K562 (cell line): ENCODE results near the gene RAP2C. TPM values are rescaled to one million over a fixed set of nuclear protein-coding genes. Genes with fewer than 3 reads are reported as not detected.
A peak's percentile ranks its signal among the peaks of the same experiment; 100 is the strongest.

ENCODE experiments used
- CEBPB ChIP-seq: fragments of 450-650 bp; IDR thresholded peaks from 2 replicates; pipeline ENCODE4 v1.6.1; 2016; ENCODE audit warnings: missing genetic modification characterization, missing compliant biosample characterization
- COPS2 ChIP-seq: fragments of 450-650 bp; conservative IDR thresholded peaks from 2 replicates; pipeline ENCODE4 v1.6.1; 2016; ENCODE audit warnings: mild to moderate bottlenecking, moderate library complexity
- FOXA3 ChIP-seq, 2 experiments: fragments of 450-650 bp in 1 of 2; sonication (generic) in 1 of 2; formaldehyde crosslinking; IDR thresholded peaks in 1 of 2; conservative IDR thresholded peaks in 1 of 2; 2 replicates each; pipeline versions ENCODE4 v1.4.0 to v1.8.0; 2020 to 2022; ENCODE audit warnings: mild to moderate bottlenecking in 2 of 2, missing genetic modification reagents in 1 of 2
- MBD2 ChIP-seq: sonication (generic); IDR thresholded peaks from 2 replicates; pipeline ENCODE4 v1.6.1; 2016; ENCODE audit warnings: low read depth, borderline replicate concordance
- MECOM ChIP-seq: fragments of 250-450 bp; sonication (Bioruptor Pico); IDR thresholded peaks from 2 replicates; pipeline ENCODE4 v1.8.0; 2022; ENCODE audit warnings: inconsistent platforms
- NCOA6 ChIP-seq: fragments of 450-650 bp; IDR thresholded peaks from 2 replicates; pipeline ENCODE4 v1.6.1; 2017; ENCODE audit warnings: mild to moderate bottlenecking
- NR2F6 ChIP-seq: fragments of 450-650 bp; formaldehyde crosslinking; IDR thresholded peaks from 2 replicates; pipeline ENCODE4 v1.4.0; 2020; ENCODE audit warnings: mild to moderate bottlenecking
- OTX1 ChIP-seq: fragments of 450-650 bp; formaldehyde crosslinking; IDR thresholded peaks from 2 replicates; pipeline ENCODE4 v1.4.0; 2022; ENCODE audit warnings: mild to moderate bottlenecking
- POLR2G ChIP-seq: fragments of 200-400 bp; formaldehyde crosslinking; IDR thresholded peaks from 2 replicates; pipeline ENCODE4 v1.6.1; 2017; ENCODE audit warnings: low read depth, mild to moderate bottlenecking, antibody characterized with exemption, low read length, moderate library complexity
- POLR2H ChIP-seq: IDR thresholded peaks from 2 replicates; pipeline ENCODE4 v1.6.1; 2016; ENCODE audit warnings: missing genetic modification characterization, low read depth, mild to moderate bottlenecking, control low read depth, missing compliant biosample characterization, moderate library complexity
- PRDM10 ChIP-seq: fragments of 450-650 bp; IDR thresholded peaks from 2 replicates; pipeline ENCODE4 v1.6.1; 2018; ENCODE audit not compliant: partially characterized antibody
- PREB ChIP-seq: sonication (generic); formaldehyde crosslinking; IDR thresholded peaks from 2 replicates; pipeline ENCODE4 v1.8.1; 2023; ENCODE audit warnings: mild to moderate bottlenecking, missing genetic modification reagents
- SMAD2 ChIP-seq: fragments of 150-350 bp; IDR thresholded peaks from 2 replicates; pipeline ENCODE4 v1.6.1; 2014; ENCODE audit warnings: low read depth, mild to moderate bottlenecking, low read length
- ZNF518B ChIP-seq: fragments of 250-450 bp; sonication (Bioruptor Pico); IDR thresholded peaks from 2 replicates; pipeline ENCODE4 v1.5.0; 2021; ENCODE audit warnings: mild to moderate bottlenecking, moderate library complexity
- ZNF584 ChIP-seq: fragments of 200-800 bp; sonication (Bioruptor generic); IDR thresholded peaks from 2 replicates; pipeline ENCODE4 v1.6.1; 2016; ENCODE audit warnings: low read depth, mild to moderate bottlenecking, missing genetic modification characterization, missing compliant biosample characterization
- polyA plus RNA-seq, 8 experiments: library from polyadenylated mRNA; depleted of rRNA in 4 of 8; stranded (reverse) in 5 of 8; unstranded in 3 of 8; fragments of >200 nt; fragmentation: Nextera tagmentation in 2 of 8; fragmentation: Illumina TruSeq in 1 of 8; extraction: Ambion mirVana in 2 of 8; extraction: Trizol in 1 of 8; gene quantifications; 2 replicates each; pipeline versions ENCODE4 v1.2.1 to v1.2.3, GENCODE V29; 2011 to 2014; ENCODE audit warnings: inconsistent platforms in 1 of 8, missing spikeins in 1 of 8
- total RNA-seq, 7 experiments: library from RNA; depleted of rRNA in 6 of 7; stranded (reverse); fragments of >200 nt in 6 of 7; fragmentation: Illumina TruSeq in 2 of 7; extraction: Trizol in 2 of 7; gene quantifications; 2 replicates each; pipeline versions ENCODE4 v1.2.1 to v1.2.3, GENCODE V29; 2011 to 2021; ENCODE audit warnings: low replicate concordance in 1 of 7

RAP2C gene
- total and polyA plus RNA-seq, 9 of the 15 experiments (the other 6 are each of a cell fraction or from before 2014, with no cell fraction given): 7.8 to 28.6 (median 18.6) TPM

- TF ChIP-seq PRDM10 (peak; percentile 53), SMAD2 (no peak), COPS2 (no peak), FOXA3 (CRISPR knock-in tag; conservative IDR thresholded peaks at IDR 0.05 in 1 of 2, IDR thresholded peaks at IDR 0.05 in 1 of 2) (no peak), NR2F6 (CRISPR knock-in tag) (no peak), MECOM (CRISPR knock-in tag) (no peak), NCOA6 (no peak), CEBPB (no peak), MBD2 (no peak), ZNF518B (CRISPR knock-in tag) (no peak), PREB (no peak), OTX1 (CRISPR knock-in tag) (no peak), POLR2H (no peak), ZNF584 (no peak), POLR2G (peak; percentile 73)
Observed at GRCh38 chrX:132218100-132218812, 991 bp downstream of the RAP2C start (continued).
